ENCODE measurements around the gene RAN. TPM values are rescaled to one million over a fixed set of nuclear protein-coding genes. Genes with fewer than 3 reads are reported as not detected.

RAN gene
- total and polyA plus RNA-seq, 9 of the 15 experiments (the other 6 are each of a cell fraction or from before 2014, with no cell fraction given), result 1,687 to 3,820 (median 2,300) TPM

GRCh38 chr12:130916241-130916911, 44.5 kb downstream of the RAN start (continued):
- TF ChIP-seq PBX2 (CRISPR knock-in tag; IDR thresholded peaks at IDR 0.05; ENCODE audit: low read depth) (no peak), PBX2 (tag; conservative IDR thresholded peaks at IDR 0.05; ENCODE audit: low read depth) (0 out of 2 replicates have a peak, but pooled peaks have one; percentile 11), ELF1 (tag; IDR thresholded peaks at IDR 0.05) (no peak), ARNT (IDR thresholded peaks at IDR 0.05) (no peak), ADNP (tag; IDR thresholded peaks at IDR 0.05) (no peak), JUND (IDR thresholded peaks at IDR 0.05; ENCODE audit: borderline replicate concordance, low read depth, low read length) (peak; percentile 57), JUND (tag; IDR thresholded peaks at IDR 0.05; ENCODE audit: borderline replicate concordance, low read depth, low read length) (0 out of 3 replicates have a peak, but pooled peaks have one; percentile 37), XRCC4 (IDR thresholded peaks at IDR 0.05; ENCODE audit: extremely low read depth, insufficient read depth, insufficient read length) (no peak), BDP1 (IDR thresholded peaks at IDR 0.05; ENCODE audit: insufficient read depth, insufficient read length) (no peak), RFX5 (IDR thresholded peaks at IDR 0.05; ENCODE audit: low read depth, low read length) (no peak), TAF1 (IDR thresholded peaks at IDR 0.05; ENCODE audit: control insufficient read depth, extremely low read depth, insufficient read depth, low read length, severe bottlenecking) (no peak), SREBF2 (CRISPR knock-in tag; IDR thresholded peaks at IDR 0.05) (no peak), HMG20A (CRISPR knock-in tag; conservative IDR thresholded peaks at IDR 0.05) (no peak), ZNF217 (CRISPR knock-in tag; IDR thresholded peaks at IDR 0.05) (no peak), POLR2AphosphoS2 (IDR thresholded peaks at IDR 0.05; ENCODE audit: low read length) (no peak), ZNF263 (CRISPR knock-in tag; IDR thresholded peaks at IDR 0.05; ENCODE audit: borderline replicate concordance) (peak; percentile 51; the same call in 1 of the 2 replicates), ZKSCAN3 (CRISPR knock-in tag; IDR thresholded peaks at IDR 0.05) (no peak), TGIF2 (CRISPR knock-in tag; IDR thresholded peaks at IDR 0.05) (no peak), CHAMP1 (IDR thresholded peaks at IDR 0.05) (no peak), ESRRA (IDR thresholded peaks at IDR 0.05; ENCODE audit: borderline replicate concordance, low read depth) (no peak)

Data from K562 (cell line).